Endometrial microvascular endothelial cells (primary cell): Measurements from ENCODE around the gene HSD11B2. TPM values are rescaled to one million over a fixed set of nuclear protein-coding genes. Genes with fewer than 3 reads are reported as not detected.

Source experiments
- in situ Hi-C: cut with HindIII; loops from 2 replicates; pipeline ENCODE4 v1.10.0; 2017; ENCODE audit warnings: low sequenced_read_pairs, low pct_unique_long_range_greater_than_20kb; ENCODE audit errors: inconsistent ontology term
- total RNA-seq: library from RNA; depleted of rRNA; stranded (reverse); fragments of >200 nt; gene quantifications from one replicate; pipeline ENCODE4 v1.2.3, GENCODE V29; 2015; ENCODE audit errors: inconsistent ontology term

Gene HSD11B2
- total RNA-seq, 1 donor from 2014 or later: not detected

- in situ Hi-C loops: no loop called here
Measured at GRCh38 chr16:67483731-67484525, 53.0 kb downstream of the HSD11B2 start.

GRCh38 chr16:67486805-67487204 lies 55.9 kb downstream of the HSD11B2 start:
- in situ Hi-C loops: no loop called here

Other genes with a start within 250 kb of the HSD11B2 start
- 5.6 TPM for gene MATCAP1, start 247.2 kb upstream of the HSD11B2 start, total RNA-seq
- gene EXOC3L1, start 241.0 kb upstream of the HSD11B2 start, total RNA-seq: 6.9 TPM
- 163 TPM for gene E2F4, start 239.0 kb upstream of the HSD11B2 start, total RNA-seq
- gene ELMO3, start 232.0 kb upstream of the HSD11B2 start, total RNA-seq: 0.37 TPM
- gene TMEM208, start 204.0 kb upstream of the HSD11B2 start, total RNA-seq: 41.0 TPM
- 57.5 TPM for gene FHOD1, start 183.6 kb upstream of the HSD11B2 start, total RNA-seq
- 1.7 TPM for gene SLC9A5, start 182.1 kb upstream of the HSD11B2 start, total RNA-seq
- gene PLEKHG4, start 151.6 kb upstream of the HSD11B2 start, total RNA-seq: 69.4 TPM
- under 0.01 TPM for gene KCTD19, start 104.4 kb upstream of the HSD11B2 start, total RNA-seq
- gene LRRC36, start 104.3 kb upstream of the HSD11B2 start, total RNA-seq: 0.56 TPM
- 1.4 TPM for gene TPPP3, start 37.6 kb upstream of the HSD11B2 start, total RNA-seq
- gene ZDHHC1, start 14.6 kb upstream of the HSD11B2 start, total RNA-seq: 5.0 TPM
- 175 TPM for gene ATP6V0D1, start 50.0 kb downstream of the HSD11B2 start, total RNA-seq
- not detected for gene AGRP, start 52.4 kb downstream of the HSD11B2 start, total RNA-seq
- gene RIPOR1, start 97.7 kb downstream of the HSD11B2 start, total RNA-seq: 47.0 TPM
- 29.8 TPM for gene CTCF, start 131.4 kb downstream of the HSD11B2 start, total RNA-seq
- 0.09 TPM for gene CARMIL2, start 214.0 kb downstream of the HSD11B2 start, total RNA-seq
- 38.8 TPM for gene ACD, start 229.1 kb downstream of the HSD11B2 start, total RNA-seq
- gene PARD6A, start 229.8 kb downstream of the HSD11B2 start, total RNA-seq: 2.5 TPM
- 18.1 TPM for gene ENKD1, start 235.6 kb downstream of the HSD11B2 start, total RNA-seq
- 2.7 TPM for gene C16orf86, start 235.7 kb downstream of the HSD11B2 start, total RNA-seq